Measurements from ENCODE around the gene PSTK.

The PSTK gene

DNA sequence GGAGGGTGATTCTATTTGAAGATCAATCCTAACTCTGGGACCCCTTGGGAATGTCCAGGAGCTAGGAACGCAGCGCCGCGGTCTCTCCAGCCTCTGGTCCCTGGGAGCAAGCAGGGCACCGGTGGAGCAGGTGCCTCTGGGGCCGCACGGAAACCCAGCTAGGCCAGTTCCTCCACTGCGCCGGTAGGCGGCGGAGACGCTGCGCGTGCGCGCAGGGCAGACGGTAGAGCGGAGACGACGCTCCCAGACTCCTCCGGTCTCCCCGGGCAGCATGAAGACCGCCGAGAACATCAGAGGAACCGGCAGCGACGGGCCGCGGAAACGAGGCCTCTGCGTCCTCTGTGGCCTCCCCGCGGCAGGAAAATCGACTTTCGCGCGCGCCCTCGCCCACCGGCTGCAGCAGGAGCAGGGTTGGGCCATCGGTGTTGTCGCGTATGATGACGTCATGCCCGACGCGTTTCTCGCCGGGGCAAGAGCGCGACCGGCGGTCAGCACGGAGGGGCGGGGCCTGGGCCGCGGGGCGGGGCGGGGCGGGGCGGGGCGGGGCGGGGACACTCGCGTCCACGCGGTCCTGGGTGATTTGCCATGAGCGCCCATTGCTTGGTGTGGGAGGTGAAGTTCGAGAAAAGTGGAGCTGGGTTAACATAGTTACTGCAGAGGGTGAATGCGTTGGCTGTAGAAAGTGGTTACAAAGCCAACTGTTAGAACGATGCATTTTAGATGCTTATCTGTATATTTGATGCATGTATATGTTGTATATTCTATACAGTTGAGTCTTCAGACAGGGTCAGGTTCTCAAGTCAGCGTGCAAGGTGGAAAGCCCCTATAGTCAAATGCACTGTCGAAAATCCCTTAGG lies at the start of gene PSTK:
Gene PSTK, plus strand, starts transcription at position 193 of the 857 bp plus-strand sequence. Its CDS starts 79 bp downstream, at position 272.
- in situ Hi-C loops (cut with MboI; ENCODE audit: low sequenced_read_pairs) = no loop called here

DNA sequence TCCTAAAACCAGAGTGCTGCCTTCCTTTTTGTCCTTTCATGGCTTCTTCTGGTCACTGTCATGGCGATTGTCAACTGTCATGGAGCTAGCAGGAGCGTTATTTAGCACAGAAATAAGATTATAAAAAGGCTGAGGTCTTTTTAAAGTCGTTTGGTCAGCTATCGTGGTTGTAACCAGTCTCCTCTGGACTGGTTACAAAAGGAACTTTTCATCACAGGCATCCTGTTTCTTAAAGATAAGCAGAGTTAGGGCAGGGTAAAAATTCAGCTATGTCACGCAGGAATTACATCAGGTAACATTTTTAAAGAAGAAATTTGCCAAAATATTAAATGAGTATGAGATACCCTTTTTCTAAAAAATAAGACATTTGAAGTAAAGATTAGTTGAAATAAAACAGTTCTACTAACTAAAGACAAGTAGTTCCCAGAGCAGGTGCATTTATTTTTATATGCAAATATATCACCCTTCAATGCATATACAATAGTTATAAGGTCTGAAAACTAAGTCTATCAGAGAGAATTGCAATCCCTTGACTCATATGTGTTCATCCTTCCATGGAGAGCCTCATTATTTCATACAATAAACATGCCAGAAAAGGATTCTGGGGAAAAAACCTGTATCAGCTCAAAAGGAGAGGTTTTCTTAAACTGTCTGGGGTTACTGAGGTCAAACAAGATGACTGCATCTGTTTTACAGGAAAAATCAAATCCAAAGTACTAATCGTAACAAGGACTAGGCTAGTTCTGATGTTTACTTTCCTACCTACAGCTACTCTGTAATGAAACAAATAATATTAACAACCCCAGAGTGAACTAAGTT lies 48.9 kb upstream of the PSTK start:
- in situ Hi-C loops (cut with MboI; ENCODE audit: low sequenced_read_pairs) = no loop called here

GRCh38 chr10:122939133-122939855 lies 40.9 kb upstream of the PSTK start:
- in situ Hi-C loops (cut with MboI; ENCODE audit: low sequenced_read_pairs) = no loop called here

DNA sequence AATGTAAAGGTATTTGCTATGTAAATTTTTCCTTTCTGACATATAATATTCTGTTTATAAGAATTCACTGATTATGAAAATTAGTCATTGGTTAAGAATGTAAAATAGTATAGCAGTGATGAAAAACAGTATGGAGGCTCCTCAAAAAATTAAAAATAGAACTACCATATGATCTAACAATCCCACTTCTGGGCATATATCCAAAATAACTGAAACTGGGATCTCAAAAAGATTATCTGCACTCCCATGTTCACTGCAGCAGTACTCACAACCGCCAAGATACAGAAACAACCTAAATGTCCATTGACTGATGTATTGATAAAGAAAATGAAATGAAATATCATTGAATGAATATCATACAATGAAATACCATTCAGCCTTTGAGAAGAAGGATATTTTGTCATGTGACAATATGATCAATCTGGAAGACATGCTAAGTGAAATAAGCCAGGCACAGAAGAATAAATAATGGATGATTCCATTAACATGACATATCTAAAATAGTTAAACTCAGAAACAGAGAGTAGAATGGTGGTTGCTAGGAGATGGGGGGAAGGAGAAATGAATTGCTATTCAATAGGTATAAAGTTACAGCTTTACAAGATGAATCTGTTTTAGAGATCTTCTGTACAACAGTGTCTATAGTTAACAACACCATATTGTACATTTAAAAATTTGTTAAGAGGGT lies 40.2 kb upstream of the PSTK start:
- in situ Hi-C loops (cut with MboI; ENCODE audit: low sequenced_read_pairs) = no loop called here

DNA sequence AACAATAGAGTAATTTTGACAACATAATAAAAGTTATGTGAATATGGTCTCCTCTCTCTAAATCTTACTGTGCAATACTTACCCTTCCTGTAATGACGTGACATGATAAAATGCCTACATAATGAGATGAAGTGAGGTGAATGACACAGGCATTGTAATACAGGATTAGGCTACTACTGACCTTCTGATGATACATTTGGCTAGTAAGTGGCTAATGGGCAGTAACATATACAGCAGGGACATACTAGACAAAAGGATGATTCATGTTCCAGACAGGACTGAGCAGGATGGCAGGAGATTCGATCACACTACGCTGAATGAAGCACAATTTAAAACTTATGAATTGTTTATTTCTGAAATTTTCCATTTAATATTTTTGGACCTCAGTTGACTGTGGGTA lies 30.9 kb upstream of the PSTK start:
- in situ Hi-C loops (cut with MboI; ENCODE audit: low sequenced_read_pairs) = no loop called here

GRCh38 chr10:122953902-122954730 lies 26.1 kb upstream of the PSTK start, which contains the start of gene C10orf88:
Gene C10orf88 (minus strand): TSS chr10:122954227. CDS start chr10:122954178, 49 bp downstream.
- in situ Hi-C loops (cut with MboI; ENCODE audit: low sequenced_read_pairs) = no loop called here

DNA sequence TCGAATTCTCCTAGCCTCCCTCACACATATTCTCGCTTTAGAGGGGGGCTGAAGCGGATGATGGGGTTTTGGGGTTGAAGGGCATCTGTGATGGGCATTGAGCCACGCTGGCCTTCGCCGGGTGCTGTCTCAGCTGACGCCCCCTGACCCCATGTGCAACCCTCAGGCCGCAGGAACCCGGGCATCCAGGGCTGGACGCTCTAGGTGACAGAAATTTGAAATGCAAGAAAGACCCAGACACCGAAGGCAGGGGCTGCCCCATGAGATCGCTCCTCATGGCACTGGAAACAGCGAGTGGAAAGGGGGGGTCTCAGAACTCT lies 25.5 kb upstream of the PSTK start:
- in situ Hi-C loops (cut with MboI; ENCODE audit: low sequenced_read_pairs) = no loop called here

DNA sequence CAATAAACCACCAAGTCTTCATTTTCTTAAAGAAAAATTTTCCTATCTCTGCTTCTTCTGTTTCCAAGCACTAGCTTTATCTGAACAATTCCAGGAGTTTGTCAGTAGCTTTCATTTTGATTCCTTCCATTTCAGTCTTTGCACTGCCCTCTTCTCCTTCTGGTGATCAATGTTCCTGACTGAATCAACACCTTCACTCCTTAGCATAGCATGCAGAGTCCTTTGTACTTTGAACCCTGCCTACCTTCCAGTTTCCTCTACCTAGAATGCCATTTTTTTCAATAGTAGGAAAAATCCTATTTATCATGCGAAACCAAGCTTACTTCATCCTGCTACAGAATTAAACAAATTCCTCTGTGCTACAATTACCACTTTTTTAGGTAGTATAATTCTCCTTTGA lies 24.3 kb upstream of the PSTK start:
- in situ Hi-C loops (cut with MboI; ENCODE audit: low sequenced_read_pairs) = no loop called here

DNA sequence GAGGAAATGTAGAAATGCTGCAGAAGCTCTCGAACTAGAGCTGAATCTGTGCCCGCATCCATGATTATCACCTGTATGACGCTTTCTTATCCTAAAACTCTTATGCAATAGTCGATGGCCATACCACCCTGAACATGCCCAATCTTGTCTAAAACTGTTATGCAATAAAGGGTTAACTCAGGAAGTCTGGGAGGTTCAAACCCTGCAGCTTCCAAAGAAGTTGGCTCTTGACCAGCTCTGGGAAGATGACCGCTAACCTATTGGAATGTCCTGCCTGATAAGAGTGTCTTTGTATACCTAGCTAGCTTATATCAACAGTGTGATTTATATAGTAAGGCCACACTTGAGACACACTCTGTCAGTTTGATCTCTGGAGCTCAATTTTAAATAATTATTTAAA lies 22.7 kb upstream of the PSTK start:
- in situ Hi-C loops (cut with MboI; ENCODE audit: low sequenced_read_pairs) = no loop called here

- in situ Hi-C loops (cut with MboI; ENCODE audit: low sequenced_read_pairs) = no loop called here
Measured at GRCh38 chr10:122962405-122962804, 17.8 kb upstream of the PSTK start.

- in situ Hi-C loops (cut with MboI; ENCODE audit: low sequenced_read_pairs) = no loop called here
Measured at GRCh38 chr10:122966879-122967278, 13.3 kb upstream of the PSTK start.

GRCh38 chr10:122968698-122969097 lies 11.5 kb upstream of the PSTK start:
- in situ Hi-C loops (cut with MboI; ENCODE audit: low sequenced_read_pairs) = no loop called here

GRCh38 chr10:122974023-122974422 lies 6.2 kb upstream of the PSTK start:
- in situ Hi-C loops (cut with MboI; ENCODE audit: low sequenced_read_pairs) = no loop called here

DNA sequence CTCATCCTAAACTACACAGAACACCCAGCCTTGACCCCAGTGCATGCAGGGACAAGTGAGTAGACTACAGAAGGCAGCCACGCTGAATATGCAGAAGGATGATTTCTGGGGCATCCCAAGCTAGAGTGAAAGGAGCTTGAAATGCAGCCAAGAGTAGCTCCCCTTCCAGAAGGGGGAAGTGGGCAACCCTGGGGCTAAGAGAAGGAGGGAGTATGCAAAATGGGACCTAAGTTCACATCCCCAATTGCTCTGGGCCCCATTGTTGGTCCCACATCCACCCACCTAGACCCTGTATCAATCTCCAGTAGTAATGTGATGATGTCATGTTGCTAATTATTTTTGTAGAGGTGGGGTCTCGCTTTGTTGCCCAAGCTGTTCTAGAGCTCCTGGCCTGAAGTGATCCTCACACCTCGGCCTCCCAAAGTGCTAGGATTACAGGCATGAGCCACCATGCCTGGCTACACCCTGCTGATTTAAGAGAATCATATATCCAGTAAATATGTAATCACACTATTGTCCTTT lies 5.6 kb upstream of the PSTK start:
- in situ Hi-C loops (cut with MboI; ENCODE audit: low sequenced_read_pairs) = no loop called here

DNA sequence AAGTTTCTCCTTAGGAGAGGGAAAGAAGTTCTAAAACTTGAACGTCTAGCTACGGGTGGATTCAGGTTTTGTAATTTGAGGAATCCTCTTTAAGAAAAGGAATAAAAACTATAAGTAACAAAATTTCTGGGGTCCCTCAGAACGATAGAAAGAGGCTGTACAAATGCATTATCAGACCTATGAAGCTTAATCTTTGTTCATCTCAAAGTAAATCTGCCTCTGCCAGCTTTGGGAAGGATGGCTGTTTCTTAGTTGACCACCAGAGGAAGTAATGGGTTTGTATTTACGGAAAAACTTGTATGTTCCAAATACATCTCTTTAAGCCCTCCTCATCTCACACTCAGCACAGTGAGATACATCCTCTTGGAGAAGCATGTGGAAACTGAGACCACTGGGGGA lies 864 bp downstream of the PSTK start:
- in situ Hi-C loops (cut with MboI; ENCODE audit: low sequenced_read_pairs) = no loop called here

DNA sequence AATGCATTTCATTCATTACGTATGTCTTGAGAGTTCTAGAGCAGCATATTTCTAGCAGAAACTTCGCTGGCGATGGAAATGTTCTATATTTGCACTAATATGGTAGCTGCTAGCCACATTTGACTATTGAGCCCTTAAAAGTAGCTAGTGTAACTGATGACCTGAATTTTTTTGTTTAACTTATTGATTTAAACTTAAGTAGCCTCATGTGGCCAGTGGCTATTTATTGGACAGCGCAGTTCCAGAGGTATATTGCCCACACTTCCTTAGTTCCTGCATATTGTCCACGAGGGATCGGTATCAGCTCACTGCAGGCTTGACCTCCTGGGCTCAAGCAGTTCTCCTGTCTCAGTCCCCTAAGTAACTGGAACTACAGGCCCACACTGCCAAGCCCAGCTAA lies 3.7 kb downstream of the PSTK start:
- in situ Hi-C loops (cut with MboI; ENCODE audit: low sequenced_read_pairs) = no loop called here

DNA sequence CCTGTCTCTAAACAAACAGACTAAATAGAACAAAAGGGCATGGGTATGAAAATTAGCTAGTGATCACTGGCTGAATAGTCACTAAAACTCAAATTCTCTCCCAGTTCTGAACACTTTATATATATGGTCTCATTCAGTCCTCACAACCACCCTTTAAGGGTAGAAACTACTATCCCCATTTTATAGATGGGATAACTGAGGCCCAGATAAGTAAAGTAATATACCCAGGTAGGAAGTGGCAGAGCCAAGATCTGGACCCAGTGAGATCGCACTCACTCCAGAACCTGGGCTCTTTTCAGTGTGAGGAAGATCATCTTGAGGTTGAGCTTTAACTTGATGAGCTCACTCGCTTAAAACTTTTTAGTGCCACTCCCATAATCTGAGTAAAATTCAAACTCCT lies 4.5 kb downstream of the PSTK start:
- in situ Hi-C loops (cut with MboI; ENCODE audit: low sequenced_read_pairs) = no loop called here

- in situ Hi-C loops (cut with MboI; ENCODE audit: low sequenced_read_pairs) = no loop called here
Measured at GRCh38 chr10:122986335-122986734, 6.1 kb downstream of the PSTK start.

DNA sequence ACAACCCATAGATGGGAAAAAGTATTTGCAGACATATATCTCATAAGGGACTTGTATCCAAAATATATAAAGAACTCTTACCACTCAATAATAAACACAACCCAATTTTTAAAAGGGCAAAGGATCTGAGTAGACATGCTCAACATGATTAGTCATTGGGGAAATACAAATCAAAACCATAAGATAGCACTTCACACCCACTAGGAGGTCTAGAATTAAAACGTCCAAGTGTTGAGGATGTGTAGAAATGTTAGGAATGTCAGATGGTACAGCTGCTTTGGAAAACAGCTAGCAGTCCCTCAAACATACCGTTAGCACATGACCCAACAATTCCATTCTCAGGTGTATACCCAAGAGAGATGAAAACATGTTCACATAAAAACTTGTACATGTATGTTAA lies 8.3 kb downstream of the PSTK start:
- in situ Hi-C loops (cut with MboI; ENCODE audit: low sequenced_read_pairs) = no loop called here

DNA sequence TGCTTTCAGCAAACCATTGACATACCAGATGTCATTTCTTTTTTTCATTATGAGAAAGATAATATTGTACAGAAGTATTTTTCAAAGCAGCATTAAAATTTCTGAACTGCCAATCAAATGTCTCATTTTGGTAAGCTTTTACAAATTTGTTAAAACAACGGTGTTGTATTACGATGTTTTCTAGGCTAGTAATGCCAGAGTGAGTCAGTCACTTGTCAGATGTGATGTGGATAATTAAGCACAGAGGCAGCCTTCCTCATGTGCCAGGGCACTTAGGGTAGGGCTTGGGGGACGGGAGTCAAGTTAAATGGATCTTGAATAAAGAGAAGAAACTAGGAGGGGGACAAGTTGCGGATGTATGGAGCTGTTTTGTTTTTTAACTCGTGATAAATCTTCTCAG lies 10.1 kb downstream of the PSTK start:
- in situ Hi-C loops (cut with MboI; ENCODE audit: low sequenced_read_pairs) = no loop called here

Measured in HL-60/S4 (cell line).